HCT116 (cell line): ENCODE results near the gene ERVV-1.

Experiments used
- EZH2phosphoT487 ChIP-seq: fragments of 200-600 bp; IDR thresholded peaks from 2 replicates; pipeline ENCODE4 v1.6.1; 2018; ENCODE audit warnings: antibody characterized with exemption, borderline replicate concordance
- FOSL1 ChIP-seq: IDR thresholded peaks from 2 replicates; pipeline ENCODE4 v1.6.1; 2012; ENCODE audit warnings: low read depth
- POLR2A ChIP-seq: IDR thresholded peaks from 2 replicates; pipeline ENCODE4 v1.7.0; 2011; ENCODE audit warnings: borderline replicate concordance; ENCODE audit not compliant: insufficient read depth, insufficient read length; ENCODE audit errors: extremely low read depth
- POLR2AphosphoS5 ChIP-seq: IDR thresholded peaks from 2 replicates; pipeline ENCODE4 v1.6.1; 2011; ENCODE audit warnings: mild to moderate bottlenecking, low read depth, low read length, moderate library complexity
- RAD21 ChIP-seq: IDR thresholded peaks from 2 replicates; pipeline ENCODE4 v1.6.1; 2012; ENCODE audit warnings: low read depth, mild to moderate bottlenecking
- SIN3A ChIP-seq: IDR thresholded peaks from 2 replicates; pipeline ENCODE4 v1.6.1; 2012; ENCODE audit warnings: low read depth
- SRF ChIP-seq: IDR thresholded peaks from 2 replicates; pipeline ENCODE4 v1.6.1; 2012; ENCODE audit warnings: low read depth
- ZNF274 ChIP-seq: fragments of 200-500 bp; sonication (Bioruptor generic); IDR thresholded peaks from 2 replicates; pipeline ENCODE4 v1.6.1; 2014; ENCODE audit warnings: mild to moderate bottlenecking, low read depth, low read length, inconsistent platforms
- TF ChIP-seq, protein P1 (sequence below), 3 experiments: fragments of 200-600 bp in 1 of 3; sonication (generic) in 1 of 3; IDR thresholded peaks in 2 of 3; conservative IDR thresholded peaks in 1 of 3; 2 replicates each; pipeline ENCODE4 v1.5.1; 2012 to 2017; ENCODE audit warnings: low read depth in 2 of 3, low read length in 2 of 3, antibody characterized with exemption in 1 of 3, borderline replicate concordance in 1 of 3, control low read depth in 1 of 3, mild to moderate bottlenecking in 1 of 3, mixed read lengths in 1 of 3, mixed run types in 1 of 3, moderate library complexity in 1 of 3; ENCODE audit not compliant: insufficient read depth in 1 of 3
- TF ChIP-seq, protein P2 (sequence below): IDR thresholded peaks from 2 replicates; pipeline ENCODE4 v1.6.1; 2012
- TF ChIP-seq, protein P3 (sequence below): IDR thresholded peaks from 2 replicates; pipeline ENCODE4 v1.6.1; 2012

DNA sequence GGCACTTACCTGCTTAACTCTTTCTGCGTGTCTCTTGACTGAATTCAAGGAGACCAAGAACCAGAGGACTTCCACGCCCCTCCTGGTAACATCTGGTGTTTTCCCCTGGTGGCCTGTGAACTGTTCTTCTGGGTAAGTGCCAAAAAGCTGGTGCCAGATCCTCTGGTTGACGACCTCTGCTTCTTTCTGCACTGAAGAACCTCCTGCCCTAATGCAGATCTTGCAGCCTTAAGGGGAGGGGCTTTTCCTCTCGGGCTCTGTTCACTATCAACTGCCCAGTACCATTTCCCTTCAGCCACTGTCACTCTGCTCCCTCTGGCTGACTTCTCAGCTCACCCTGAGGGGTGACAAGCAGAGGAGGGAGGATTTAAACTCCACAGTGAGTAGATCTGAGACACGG, 6.1 kb upstream of the ERVV-1 start:
- TF ChIP-seq, protein P1, sequence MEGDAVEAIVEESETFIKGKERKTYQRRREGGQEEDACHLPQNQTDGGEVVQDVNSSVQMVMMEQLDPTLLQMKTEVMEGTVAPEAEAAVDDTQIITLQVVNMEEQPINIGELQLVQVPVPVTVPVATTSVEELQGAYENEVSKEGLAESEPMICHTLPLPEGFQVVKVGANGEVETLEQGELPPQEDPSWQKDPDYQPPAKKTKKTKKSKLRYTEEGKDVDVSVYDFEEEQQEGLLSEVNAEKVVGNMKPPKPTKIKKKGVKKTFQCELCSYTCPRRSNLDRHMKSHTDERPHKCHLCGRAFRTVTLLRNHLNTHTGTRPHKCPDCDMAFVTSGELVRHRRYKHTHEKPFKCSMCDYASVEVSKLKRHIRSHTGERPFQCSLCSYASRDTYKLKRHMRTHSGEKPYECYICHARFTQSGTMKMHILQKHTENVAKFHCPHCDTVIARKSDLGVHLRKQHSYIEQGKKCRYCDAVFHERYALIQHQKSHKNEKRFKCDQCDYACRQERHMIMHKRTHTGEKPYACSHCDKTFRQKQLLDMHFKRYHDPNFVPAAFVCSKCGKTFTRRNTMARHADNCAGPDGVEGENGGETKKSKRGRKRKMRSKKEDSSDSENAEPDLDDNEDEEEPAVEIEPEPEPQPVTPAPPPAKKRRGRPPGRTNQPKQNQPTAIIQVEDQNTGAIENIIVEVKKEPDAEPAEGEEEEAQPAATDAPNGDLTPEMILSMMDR (IDR thresholded peaks at IDR 0.05 in 2 of 3, conservative IDR thresholded peaks at IDR 0.05 in 1 of 3; ENCODE audit: borderline replicate concordance in 1 of 3, insufficient read depth in 1 of 3, low read depth in 2 of 3, low read length in 2 of 3): no peak
- TF ChIP-seq SIN3A (no peak), ZNF274 (no peak), POLR2AphosphoS5 (no peak), RAD21 (no peak), SRF (no peak), FOSL1 (no peak), POLR2A (no peak), EZH2phosphoT487 (no peak)
- TF ChIP-seq, protein P2, sequence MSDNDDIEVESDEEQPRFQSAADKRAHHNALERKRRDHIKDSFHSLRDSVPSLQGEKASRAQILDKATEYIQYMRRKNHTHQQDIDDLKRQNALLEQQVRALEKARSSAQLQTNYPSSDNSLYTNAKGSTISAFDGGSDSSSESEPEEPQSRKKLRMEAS: no peak
- TF ChIP-seq, protein P3, sequence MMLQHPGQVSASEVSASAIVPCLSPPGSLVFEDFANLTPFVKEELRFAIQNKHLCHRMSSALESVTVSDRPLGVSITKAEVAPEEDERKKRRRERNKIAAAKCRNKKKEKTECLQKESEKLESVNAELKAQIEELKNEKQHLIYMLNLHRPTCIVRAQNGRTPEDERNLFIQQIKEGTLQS: no peak
